Muscle layer of colon (tissue), 2 donors: Measurements from ENCODE around the gene ECM1.

Experiments used
- H3K27ac ChIP-seq: one replicate; pipeline ENCODE4 v1.7.0; 2013; ENCODE audit warnings: low read depth, mild to moderate bottlenecking, low read length, moderate library complexity
- H3K27me3 ChIP-seq, 2 donors: one replicate each; pipeline ENCODE4 v1.7.0; 2013; ENCODE audit warnings: low read length in 2 of 2, mild to moderate bottlenecking in 2 of 2; ENCODE audit not compliant: insufficient read depth in 2 of 2, control insufficient read depth in 1 of 2
- H3K36me3 ChIP-seq: one replicate; pipeline ENCODE4 v1.7.0; 2013; ENCODE audit warnings: mild to moderate bottlenecking, low read length; ENCODE audit not compliant: insufficient read depth
- H3K4me1 ChIP-seq: one replicate; pipeline ENCODE4 v1.7.0; 2013; ENCODE audit warnings: mild to moderate bottlenecking, low read length; ENCODE audit not compliant: insufficient read depth
- H3K4me3 ChIP-seq, 2 donors: one replicate each; pipeline ENCODE4 v1.7.0; 2013; ENCODE audit warnings: low read length in 2 of 2, low read depth in 1 of 2, mild to moderate bottlenecking in 1 of 2, moderate library complexity in 1 of 2
- H3K9ac ChIP-seq: one replicate; pipeline ENCODE4 v1.7.0; 2013; ENCODE audit warnings: low read length
- H3K9me3 ChIP-seq: one replicate; pipeline ENCODE4 v1.7.0; 2013; ENCODE audit warnings: mild to moderate bottlenecking, low read length
- donor health status: abdominal sarcoma.
- donor health status: Adenocarcinoma of cecum.

Gene ECM1

DNA sequence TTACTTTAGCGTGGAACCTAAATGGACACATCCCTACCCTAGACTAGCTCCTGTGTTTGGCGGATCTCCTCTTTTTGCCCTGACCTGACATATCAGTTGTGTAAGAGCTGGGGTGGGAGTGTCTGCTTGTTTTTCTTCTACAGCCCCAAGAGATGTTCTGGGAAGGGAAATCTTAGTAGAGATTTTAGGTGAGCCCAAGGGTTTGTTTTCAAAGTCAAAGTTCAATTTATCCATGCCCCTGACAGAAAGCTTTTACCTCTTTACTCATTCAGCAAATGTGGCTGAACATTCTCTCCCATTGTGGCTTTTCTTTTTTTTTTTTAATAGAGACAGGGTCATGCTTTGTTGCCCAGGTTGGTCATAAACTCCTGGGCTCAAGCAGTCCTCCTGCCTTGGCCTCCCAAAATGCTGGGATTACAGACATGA, 28.0 kb upstream of the ECM1 start:
- Histone ChIP-seq H3K27ac (no peak overlapping the region), H3K36me3 (no peaks in the 10 kb centered on the region), H3K9me3 (no peaks in the 10 kb centered on the region), H3K9ac (no peak overlapping the region), H3K27me3 (no peaks in the 10 kb centered on the region), H3K4me3 (no peak overlapping the region), H3K4me1 (peaks cover 9% of the 10 kb centered on the region)

DNA sequence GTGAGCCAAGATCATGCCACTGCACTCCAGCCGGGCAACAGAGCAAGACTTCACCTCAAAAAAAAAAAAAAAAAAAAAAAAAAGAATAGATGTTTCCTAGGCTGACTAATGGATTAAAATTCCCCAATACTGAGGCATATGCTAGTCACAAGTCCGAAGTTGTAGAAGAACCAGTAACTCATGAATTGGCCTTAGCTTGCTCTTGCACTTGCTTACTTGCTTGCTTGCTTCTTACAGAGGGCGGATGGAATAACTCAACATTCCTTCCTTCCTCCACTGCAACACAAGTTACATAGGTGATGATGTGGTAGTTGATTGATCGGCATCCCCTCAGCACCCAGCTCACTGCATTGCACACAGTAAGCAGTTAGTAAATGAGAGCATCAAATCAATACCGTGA, 23.5 kb upstream of the ECM1 start:
- Histone ChIP-seq H3K9me3 (no peaks in the 10 kb centered on the region), H3K27ac (no peak overlapping the region), H3K4me1 (peaks cover 11% of the 10 kb centered on the region), H3K27me3 (no peaks in the 10 kb centered on the region), H3K36me3 (peaks cover 8% of the 10 kb centered on the region), H3K4me3 (no peak overlapping the region), H3K9ac (no peak overlapping the region)

- no peaks in the 10 kb centered on the region for H3K27me3 ChIP-seq
- peaks cover 10% of the 10 kb centered on the region for H3K36me3 ChIP-seq
- no peak overlapping the region for H3K27ac ChIP-seq
- no peak overlapping the region for H3K4me3 ChIP-seq
- H3K4me1 ChIP-seq: peaks cover 11% of the 10 kb centered on the region
- no peaks in the 10 kb centered on the region for H3K9me3 ChIP-seq
- no peak overlapping the region for H3K9ac ChIP-seq
Measured at GRCh38 chr1:150484861-150485260, 23.0 kb upstream of the ECM1 start.

GRCh38 chr1:150486966-150487762, 20.7 kb upstream of the ECM1 start, which contains the start of gene TARS2:
TSS of gene TARS2 (plus strand) at chr1:150487419. CDS start at chr1:150487451, 32 bp downstream.
- Histone ChIP-seq H3K27me3 (no peaks in the 10 kb centered on the region), H3K36me3 (peaks cover 25% of the 10 kb centered on the region), H3K4me3 (peak within 1 kb of the TSS; percentile 43 to 93), H3K9ac (peak within 1 kb of the TSS; percentile 92), H3K27ac (peak within 1 kb of the TSS; percentile 67), H3K4me1 (peaks cover 11% of the 10 kb centered on the region), H3K9me3 (no peaks in the 10 kb centered on the region)

DNA sequence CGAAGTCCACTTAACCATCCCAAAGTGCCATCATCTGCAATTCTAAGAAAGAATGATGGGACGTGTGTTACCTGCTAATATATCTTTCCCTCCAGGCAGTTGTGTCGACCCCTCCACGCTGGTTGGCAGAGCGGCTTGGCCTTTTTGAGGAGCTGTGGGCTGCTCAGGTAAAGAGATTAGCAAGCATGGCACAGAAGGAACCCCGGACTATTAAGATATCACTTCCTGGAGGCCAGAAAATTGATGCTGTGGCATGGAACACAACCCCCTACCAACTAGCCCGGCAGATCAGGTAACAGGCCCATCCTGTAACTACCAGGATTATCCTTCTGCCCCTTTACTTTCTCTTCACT, 20.2 kb upstream of the ECM1 start:
- Histone ChIP-seq H3K9me3 (no peaks in the 10 kb centered on the region), H3K27ac (peak overlapping the region; percentile 67), H3K36me3 (peaks cover 29% of the 10 kb centered on the region), H3K4me3 (peak overlapping the region; percentile 43 to 93), H3K9ac (peak overlapping the region; percentile 92), H3K4me1 (peaks cover 11% of the 10 kb centered on the region), H3K27me3 (no peaks in the 10 kb centered on the region)

GRCh38 chr1:150493175-150493574, 14.7 kb upstream of the ECM1 start:
- no peak overlapping the region for H3K27ac ChIP-seq
- no peak overlapping the region for H3K9ac ChIP-seq
- H3K36me3 ChIP-seq: peaks cover 35% of the 10 kb centered on the region

DNA sequence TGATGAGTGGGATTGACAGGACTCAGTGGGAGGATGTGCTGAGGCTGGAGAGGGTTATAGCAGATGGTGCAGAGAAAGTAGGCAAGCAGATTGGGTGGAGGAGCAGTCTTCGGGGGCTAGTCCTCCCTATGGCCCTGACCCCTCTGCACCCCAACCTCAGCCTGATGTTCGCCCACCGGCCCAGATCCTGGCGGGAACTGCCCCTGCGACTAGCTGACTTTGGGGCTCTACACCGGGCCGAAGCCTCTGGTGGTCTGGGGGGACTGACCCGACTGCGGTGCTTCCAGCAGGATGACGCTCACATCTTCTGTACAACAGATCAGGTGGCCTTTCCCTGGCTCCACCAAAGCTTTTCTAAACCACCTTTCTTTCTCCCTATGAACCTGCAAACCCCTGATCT, 9.6 kb upstream of the ECM1 start:
- no peak overlapping the region for H3K9ac ChIP-seq
- peaks cover 20% of the 10 kb centered on the region for H3K36me3 ChIP-seq
- H3K4me3 ChIP-seq: no peak overlapping the region
- no peaks in the 10 kb centered on the region for H3K27me3 ChIP-seq
- no peaks in the 10 kb centered on the region for H3K9me3 ChIP-seq
- no peak overlapping the region for H3K27ac ChIP-seq
- H3K4me1 ChIP-seq: no peaks in the 10 kb centered on the region

More at GRCh38 chr1:150493175-150493574, 14.7 kb upstream of the ECM1 start:
- no peaks in the 10 kb centered on the region for H3K9me3 ChIP-seq
- H3K27me3 ChIP-seq: no peaks in the 10 kb centered on the region
- H3K4me3 ChIP-seq: no peak overlapping the region
- H3K4me1 ChIP-seq: peaks cover 6% of the 10 kb centered on the region

DNA sequence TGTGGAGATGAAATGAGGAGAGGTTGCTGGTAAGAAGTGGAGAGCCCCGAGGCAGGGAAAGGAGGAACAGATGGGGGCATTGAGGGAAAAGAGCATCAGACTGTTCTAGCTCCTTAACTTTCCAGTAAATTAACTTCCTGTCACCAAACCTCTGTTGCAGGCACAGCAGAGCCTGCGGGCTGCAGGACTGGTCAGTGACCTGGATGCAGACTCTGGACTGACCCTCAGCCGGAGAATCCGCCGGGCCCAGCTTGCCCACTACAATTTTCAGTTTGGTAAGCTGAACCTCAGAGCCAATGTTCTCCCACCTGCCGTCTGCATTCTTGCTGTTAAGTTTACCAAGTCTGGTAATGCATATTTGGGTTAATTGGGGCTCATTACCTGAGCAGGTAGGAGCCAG, 2.5 kb upstream of the ECM1 start:
- Histone ChIP-seq H3K4me1 (peaks cover 10% of the 10 kb centered on the region), H3K27me3 (no peaks in the 10 kb centered on the region), H3K9ac (no peak overlapping the region), H3K9me3 (no peaks in the 10 kb centered on the region), H3K36me3 (peaks cover 24% of the 10 kb centered on the region), H3K27ac (no peak overlapping the region), H3K4me3 (no peak overlapping the region)

DNA sequence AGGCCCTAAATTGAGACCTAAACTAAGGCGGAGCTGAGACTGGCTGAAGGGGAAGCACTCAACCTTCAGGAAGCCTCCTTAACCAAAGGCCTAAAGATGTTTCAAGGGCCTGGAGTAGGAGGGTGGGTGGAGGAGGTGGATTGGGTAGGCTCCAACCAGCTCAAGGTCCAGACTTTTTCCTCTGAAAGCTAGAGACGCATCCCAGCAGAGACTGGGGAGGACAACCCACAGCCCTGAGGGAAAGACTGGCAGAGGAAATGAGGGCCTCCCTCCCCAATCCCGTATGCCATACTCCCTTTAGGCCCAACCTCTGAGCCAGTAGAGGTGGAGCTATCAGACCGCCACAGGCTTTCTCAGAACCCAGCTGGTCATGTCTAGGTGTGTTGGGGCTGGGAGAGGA, 1.1 kb downstream of the ECM1 start:
- H3K9me3 ChIP-seq: no peaks in the 10 kb centered on the region
- no peak overlapping the region for H3K9ac ChIP-seq
- H3K4me3 ChIP-seq: no peak overlapping the region
- H3K36me3 ChIP-seq: peaks cover 35% of the 10 kb centered on the region
- peaks cover 10% of the 10 kb centered on the region for H3K4me1 ChIP-seq
- no peaks in the 10 kb centered on the region for H3K27me3 ChIP-seq
- H3K27ac ChIP-seq: peak overlapping the region; percentile 63

- no peaks in the 10 kb centered on the region for H3K27me3 ChIP-seq
- no peak overlapping the region for H3K4me3 ChIP-seq
- peaks cover 15% of the 10 kb centered on the region for H3K4me1 ChIP-seq
- H3K9ac ChIP-seq: no peak overlapping the region
- H3K9me3 ChIP-seq: no peaks in the 10 kb centered on the region
- H3K27ac ChIP-seq: no peak overlapping the region
- H3K36me3 ChIP-seq: peaks cover 16% of the 10 kb centered on the region
Measured at GRCh38 chr1:150511551-150511950, 3.6 kb downstream of the ECM1 start.

DNA sequence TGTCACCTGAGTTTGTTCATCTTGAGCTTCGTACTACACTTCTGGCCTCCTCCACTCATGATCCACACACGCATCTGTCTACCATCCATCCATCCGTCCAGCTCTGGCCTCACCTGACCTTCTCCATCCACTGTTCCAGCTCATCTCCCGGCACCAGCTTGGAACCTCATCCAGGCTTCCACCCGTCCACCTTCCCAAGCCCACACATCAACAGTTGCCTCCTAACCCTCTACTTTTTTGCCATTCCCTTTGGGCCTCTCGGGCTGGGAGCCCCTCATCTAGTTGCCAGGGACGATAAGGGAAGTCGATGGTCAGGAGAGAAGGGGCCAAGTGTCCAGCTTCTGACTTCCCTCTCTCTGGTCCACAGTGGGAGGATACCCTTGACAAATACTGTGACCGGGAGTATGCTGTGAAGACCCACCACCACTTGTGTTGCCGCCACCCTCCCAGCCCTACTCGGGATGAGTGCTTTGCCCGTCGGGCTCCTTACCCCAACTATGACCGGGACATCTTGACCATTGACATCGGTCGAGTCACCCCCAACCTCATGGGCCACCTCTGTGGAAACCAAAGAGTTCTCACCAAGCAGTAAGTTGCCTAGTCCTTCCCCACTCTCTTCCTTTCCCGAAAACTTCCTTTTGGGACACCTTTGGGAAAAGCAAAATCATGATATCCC, 4.2 kb downstream of the ECM1 start:
- Histone ChIP-seq H3K4me3 (no peak overlapping the region), H3K4me1 (peaks cover 21% of the 10 kb centered on the region), H3K9me3 (no peaks in the 10 kb centered on the region), H3K27me3 (no peaks in the 10 kb centered on the region), H3K36me3 (peaks cover 11% of the 10 kb centered on the region), H3K9ac (no peak overlapping the region), H3K27ac (no peak overlapping the region)
